GM23338 (cell line): ENCODE data around the gene C10orf90. TPM values are rescaled to one million over a fixed set of nuclear protein-coding genes. Genes with fewer than 3 reads are reported as not detected.

Experiments used
- ATAC-seq: fragments of 200-7000 bp; cut with Tn5 transposase; 3 replicates; pipeline ENCODE4 v1.9.1; 2020
- DNase-seq: peaks from one replicate; pipeline ENCODE4 v3.0.0-alpha.2; 2015; ENCODE audit warnings: low spot score
- H2AFZ ChIP-seq: fragments of 200-600 bp; sonication (generic); 2 replicates; pipeline ENCODE4 v1.8.0; 2016; ENCODE audit warnings: antibody characterized with exemption, mild to moderate bottlenecking, moderate library complexity
- H3F3A ChIP-seq: fragments of 200-600 bp; sonication (generic); replicated peaks from 2 replicates; pipeline ENCODE4 v1.8.0; 2017; ENCODE audit warnings: antibody characterized with exemption, mixed run types, low read depth
- H3K27ac ChIP-seq: fragments of 200-600 bp; sonication (generic); 2 replicates; pipeline ENCODE4 v1.6.1; 2016; ENCODE audit warnings: low read depth
- H3K27me3 ChIP-seq: fragments of 200-600 bp; sonication (generic); 2 replicates; pipeline ENCODE4 v1.8.0; 2016; ENCODE audit warnings: mild to moderate bottlenecking, mixed run types, moderate library complexity; ENCODE audit not compliant: insufficient read depth
- H3K36me3 ChIP-seq: fragments of 200-600 bp; sonication (generic); 2 replicates; pipeline ENCODE4 v1.8.0; 2016; ENCODE audit warnings: mild to moderate bottlenecking; ENCODE audit not compliant: insufficient read depth
- H3K4me1 ChIP-seq: fragments of 200-600 bp; sonication (generic); 2 replicates; pipeline ENCODE4 v1.8.0; 2016; ENCODE audit warnings: mild to moderate bottlenecking, moderate library complexity; ENCODE audit not compliant: insufficient read depth
- H3K4me2 ChIP-seq: fragments of 200-600 bp; sonication (generic); 2 replicates; pipeline ENCODE4 v1.7.1; 2017; ENCODE audit warnings: mixed run types
- H3K4me3 ChIP-seq: fragments of 200-600 bp; sonication (generic); 2 replicates; pipeline ENCODE4 v1.6.1; 2016; ENCODE audit warnings: mixed run types
- H3K79me2 ChIP-seq: fragments of 200-600 bp; sonication (generic); replicated peaks from 2 replicates; pipeline ENCODE4 v1.8.0; 2017; ENCODE audit warnings: mild to moderate bottlenecking; ENCODE audit not compliant: insufficient read depth
- H3K9me2 ChIP-seq: fragments of 200-600 bp; sonication (generic); 2 replicates; pipeline ENCODE4 v1.8.0; 2017; ENCODE audit not compliant: insufficient read depth
- H4K20me1 ChIP-seq: fragments of 200-600 bp; sonication (generic); replicated peaks from 2 replicates; pipeline ENCODE4 v1.8.0; 2017; ENCODE audit warnings: mild to moderate bottlenecking; ENCODE audit not compliant: insufficient read depth
- H3K27ac Mint-ChIP-seq: 2 replicates; pipeline ENCODE4 v1.8.0; 2020; ENCODE audit warnings: inconsistent platforms, mild to moderate bottlenecking, moderate library complexity, mixed read lengths
- H3K27me3 Mint-ChIP-seq: 3 replicates; pipeline ENCODE4 v1.8.0; 2022; ENCODE audit warnings: low read depth, mild to moderate bottlenecking, moderate library complexity, mixed read lengths, inconsistent platforms; ENCODE audit not compliant: insufficient read depth, poor library complexity
- H3K36me3 Mint-ChIP-seq: 3 replicates; pipeline ENCODE4 v1.8.0; 2021; ENCODE audit warnings: low read depth, mild to moderate bottlenecking, inconsistent platforms, moderate library complexity, mixed read lengths
- H3K4me1 Mint-ChIP-seq: 3 replicates; pipeline ENCODE4 v1.8.0; 2020; ENCODE audit warnings: mild to moderate bottlenecking, inconsistent platforms, mixed read lengths
- H3K4me3 Mint-ChIP-seq: 3 replicates; pipeline ENCODE4 v1.8.0; 2021; ENCODE audit warnings: moderate library complexity, mild to moderate bottlenecking, inconsistent platforms, mixed read lengths
- H3K9me3 Mint-ChIP-seq: 3 replicates; pipeline ENCODE4 v1.8.0; 2020; ENCODE audit warnings: moderate library complexity, mild to moderate bottlenecking, inconsistent platforms, mixed read lengths
- CREB1 ChIP-seq: fragments of 250-450 bp; sonication (Bioruptor Pico); IDR thresholded peaks from 2 replicates; pipeline ENCODE4 v1.5.0; 2020; ENCODE audit warnings: low read depth, mild to moderate bottlenecking, moderate library complexity
- EZH2 ChIP-seq: fragments of 200-600 bp; sonication (generic); IDR thresholded peaks from one replicate; pipeline ENCODE4 v1.8.0; 2017; ENCODE audit warnings: antibody characterized with exemption, mild to moderate bottlenecking, low read depth; ENCODE audit not compliant: unreplicated experiment
- EZH2phosphoT487 ChIP-seq: fragments of 200-600 bp; sonication (generic); IDR thresholded peaks from one replicate; pipeline ENCODE4 v1.8.1; 2018; ENCODE audit warnings: antibody characterized with exemption; ENCODE audit not compliant: unreplicated experiment
- JUNB ChIP-seq: IDR thresholded peaks from one replicate; pipeline ENCODE4 v1.6.1; 2016; ENCODE audit warnings: antibody characterized with exemption; ENCODE audit not compliant: unreplicated experiment
- NANOG ChIP-seq: IDR thresholded peaks from 2 replicates; pipeline ENCODE4 v1.6.1; 2016; ENCODE audit warnings: antibody characterized with exemption, borderline replicate concordance
- POLR2AphosphoS5 ChIP-seq: IDR thresholded peaks from 2 replicates; pipeline ENCODE4 v1.6.1; 2016; ENCODE audit warnings: antibody characterized with exemption, low read depth
- STAT1 ChIP-seq: IDR thresholded peaks from one replicate; pipeline ENCODE4 v1.6.1; 2016; ENCODE audit warnings: antibody characterized with exemption; ENCODE audit not compliant: unreplicated experiment
- ZNF114 ChIP-seq: fragments of 250-450 bp; sonication (Bioruptor Pico); IDR thresholded peaks from 2 replicates; pipeline ENCODE4 v1.5.0; 2020; ENCODE audit warnings: mild to moderate bottlenecking, moderate library complexity
- ZNF331 ChIP-seq: fragments of 250-450 bp; sonication (Bioruptor Pico); IDR thresholded peaks from 2 replicates; pipeline ENCODE4 v1.5.0; 2020; ENCODE audit warnings: low read depth, mild to moderate bottlenecking, moderate library complexity
- polyA plus RNA-seq: library from polyadenylated mRNA; unstranded; fragments of >200 nt; fragmentation: Nextera tagmentation; extraction: Ambion mirVana; gene quantifications from 2 replicates; pipeline ENCODE4 v1.2.1, GENCODE V29; 2016
- total RNA-seq: library from RNA; depleted of rRNA; stranded (reverse); fragments of >200 nt; shearing (Covaris generic); gene quantifications from 2 replicates; pipeline ENCODE4 v1.2.3, GENCODE V29; 2014
- TF ChIP-seq, protein P1 (sequence below): IDR thresholded peaks from one replicate; pipeline ENCODE4 v1.6.1; 2018; ENCODE audit warnings: antibody characterized with exemption; ENCODE audit not compliant: unreplicated experiment
- TF ChIP-seq, protein P2 (sequence below), 2 experiments: fragments of 200-600 bp in 1 of 2; sonication (generic) in 1 of 2; conservative IDR thresholded peaks; 2 replicates each; pipeline versions ENCODE4 v1.5.1 to v1.6.1; 2016 to 2017; ENCODE audit warnings: antibody characterized with exemption in 2 of 2, low read depth in 2 of 2, mild to moderate bottlenecking in 2 of 2, moderate library complexity in 1 of 2
- TF ChIP-seq, protein P3 (sequence below): fragments of 250-450 bp; sonication (Bioruptor Pico); IDR thresholded peaks from 2 replicates; pipeline ENCODE4 v1.5.0; 2020; ENCODE audit warnings: mild to moderate bottlenecking, moderate library complexity

C10orf90 gene
- total and polyA plus RNA-seq, 2 experiments from 2014 or later: 0.76 to 0.97 TPM

DNA sequence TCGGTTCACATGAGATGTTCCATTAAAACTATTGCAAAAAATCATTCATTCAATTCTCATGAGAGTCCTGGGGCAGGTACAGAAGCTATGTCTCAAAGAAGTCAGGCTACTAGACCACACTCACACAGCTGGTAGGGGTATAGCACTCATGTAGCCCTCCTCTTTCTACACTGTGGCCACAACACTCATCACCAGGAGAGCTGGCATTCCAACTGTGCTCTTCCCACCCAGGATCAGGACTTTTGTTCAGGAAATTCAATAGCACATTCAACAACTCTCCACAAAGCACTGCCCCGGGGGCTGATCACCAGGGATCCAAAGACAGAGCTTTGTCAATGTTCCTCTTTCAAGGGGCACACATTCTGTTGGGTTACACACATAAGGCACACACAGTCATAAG, 31.0 kb upstream of the C10orf90 start (continued):
- TF ChIP-seq, protein P1, sequence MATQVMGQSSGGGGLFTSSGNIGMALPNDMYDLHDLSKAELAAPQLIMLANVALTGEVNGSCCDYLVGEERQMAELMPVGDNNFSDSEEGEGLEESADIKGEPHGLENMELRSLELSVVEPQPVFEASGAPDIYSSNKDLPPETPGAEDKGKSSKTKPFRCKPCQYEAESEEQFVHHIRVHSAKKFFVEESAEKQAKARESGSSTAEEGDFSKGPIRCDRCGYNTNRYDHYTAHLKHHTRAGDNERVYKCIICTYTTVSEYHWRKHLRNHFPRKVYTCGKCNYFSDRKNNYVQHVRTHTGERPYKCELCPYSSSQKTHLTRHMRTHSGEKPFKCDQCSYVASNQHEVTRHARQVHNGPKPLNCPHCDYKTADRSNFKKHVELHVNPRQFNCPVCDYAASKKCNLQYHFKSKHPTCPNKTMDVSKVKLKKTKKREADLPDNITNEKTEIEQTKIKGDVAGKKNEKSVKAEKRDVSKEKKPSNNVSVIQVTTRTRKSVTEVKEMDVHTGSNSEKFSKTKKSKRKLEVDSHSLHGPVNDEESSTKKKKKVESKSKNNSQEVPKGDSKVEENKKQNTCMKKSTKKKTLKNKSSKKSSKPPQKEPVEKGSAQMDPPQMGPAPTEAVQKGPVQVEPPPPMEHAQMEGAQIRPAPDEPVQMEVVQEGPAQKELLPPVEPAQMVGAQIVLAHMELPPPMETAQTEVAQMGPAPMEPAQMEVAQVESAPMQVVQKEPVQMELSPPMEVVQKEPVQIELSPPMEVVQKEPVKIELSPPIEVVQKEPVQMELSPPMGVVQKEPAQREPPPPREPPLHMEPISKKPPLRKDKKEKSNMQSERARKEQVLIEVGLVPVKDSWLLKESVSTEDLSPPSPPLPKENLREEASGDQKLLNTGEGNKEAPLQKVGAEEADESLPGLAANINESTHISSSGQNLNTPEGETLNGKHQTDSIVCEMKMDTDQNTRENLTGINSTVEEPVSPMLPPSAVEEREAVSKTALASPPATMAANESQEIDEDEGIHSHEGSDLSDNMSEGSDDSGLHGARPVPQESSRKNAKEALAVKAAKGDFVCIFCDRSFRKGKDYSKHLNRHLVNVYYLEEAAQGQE: no peak
- TF ChIP-seq JUNB: no peak
- no peak for TF ChIP-seq POLR2AphosphoS5
- TF ChIP-seq EZH2phosphoT487: no peak
- no peak for TF ChIP-seq EZH2
- TF ChIP-seq NANOG: no peak
- no peak for TF ChIP-seq STAT1
- TF ChIP-seq ZNF114 (CRISPR knock-in tag): no peak
- no peak for TF ChIP-seq CREB1 (CRISPR knock-in tag)
- TF ChIP-seq, protein P2, sequence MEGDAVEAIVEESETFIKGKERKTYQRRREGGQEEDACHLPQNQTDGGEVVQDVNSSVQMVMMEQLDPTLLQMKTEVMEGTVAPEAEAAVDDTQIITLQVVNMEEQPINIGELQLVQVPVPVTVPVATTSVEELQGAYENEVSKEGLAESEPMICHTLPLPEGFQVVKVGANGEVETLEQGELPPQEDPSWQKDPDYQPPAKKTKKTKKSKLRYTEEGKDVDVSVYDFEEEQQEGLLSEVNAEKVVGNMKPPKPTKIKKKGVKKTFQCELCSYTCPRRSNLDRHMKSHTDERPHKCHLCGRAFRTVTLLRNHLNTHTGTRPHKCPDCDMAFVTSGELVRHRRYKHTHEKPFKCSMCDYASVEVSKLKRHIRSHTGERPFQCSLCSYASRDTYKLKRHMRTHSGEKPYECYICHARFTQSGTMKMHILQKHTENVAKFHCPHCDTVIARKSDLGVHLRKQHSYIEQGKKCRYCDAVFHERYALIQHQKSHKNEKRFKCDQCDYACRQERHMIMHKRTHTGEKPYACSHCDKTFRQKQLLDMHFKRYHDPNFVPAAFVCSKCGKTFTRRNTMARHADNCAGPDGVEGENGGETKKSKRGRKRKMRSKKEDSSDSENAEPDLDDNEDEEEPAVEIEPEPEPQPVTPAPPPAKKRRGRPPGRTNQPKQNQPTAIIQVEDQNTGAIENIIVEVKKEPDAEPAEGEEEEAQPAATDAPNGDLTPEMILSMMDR (conservative IDR thresholded peaks at IDR 0.05; ENCODE audit: low read depth in 2 of 2): no peak

DNA sequence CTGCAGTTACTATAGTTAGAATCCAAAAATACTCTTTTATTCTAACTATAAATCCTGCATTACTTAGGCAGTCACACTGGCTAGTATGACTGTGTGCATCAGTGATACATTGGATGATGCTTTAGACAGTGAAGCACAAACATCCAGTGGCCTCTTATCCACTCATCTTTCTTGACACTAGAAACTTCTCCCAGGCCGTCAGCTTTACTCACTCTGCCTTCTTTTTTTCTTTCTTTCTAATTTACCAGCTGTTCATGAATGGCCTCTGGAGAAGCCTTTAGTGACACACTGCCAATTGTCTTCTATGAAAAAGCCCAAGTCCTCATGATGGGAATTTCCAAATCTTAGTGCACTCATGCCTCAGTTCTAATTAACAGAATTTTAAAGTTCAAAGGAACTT, 26.2 kb upstream of the C10orf90 start:
- H3K36me3 ChIP-seq: no peaks in the 10 kb centered on the region; the same call in 1 of the 2 replicates
- H3K79me2 ChIP-seq: no peaks in the 10 kb centered on the region
- no peak overlapping the region for H3K27ac ChIP-seq
- no peak overlapping the region for H3K4me3 Mint-ChIP-seq
- no peaks in the 10 kb centered on the region for H3K27me3 ChIP-seq
- DNase-seq (no peak), ATAC-seq (no peak)
- H3K4me2 ChIP-seq: no peak overlapping the region
- H3K9me3 Mint-ChIP-seq: peaks cover 17% of the 10 kb centered on the region
- no peaks in the 10 kb centered on the region; the same call in 2 of the 3 replicates for H3K4me1 Mint-ChIP-seq
- no peak overlapping the region for H3K4me3 ChIP-seq
- no peaks in the 10 kb centered on the region for H4K20me1 ChIP-seq
- no peaks in the 10 kb centered on the region for H3F3A ChIP-seq
- no peaks in the 10 kb centered on the region for H3K9me2 ChIP-seq
- no peak overlapping the region for H2AFZ ChIP-seq
- H3K27ac Mint-ChIP-seq: no peak overlapping the region
- H3K36me3 Mint-ChIP-seq: peaks cover 12% of the 10 kb centered on the region
- no peaks in the 10 kb centered on the region for H3K4me1 ChIP-seq
- peaks cover 2% of the 10 kb centered on the region for H3K27me3 Mint-ChIP-seq
- TF ChIP-seq EZH2: no peak
- TF ChIP-seq, protein P2 (conservative IDR thresholded peaks at IDR 0.05; ENCODE audit: low read depth in 2 of 2): no peak
- TF ChIP-seq, protein P3, sequence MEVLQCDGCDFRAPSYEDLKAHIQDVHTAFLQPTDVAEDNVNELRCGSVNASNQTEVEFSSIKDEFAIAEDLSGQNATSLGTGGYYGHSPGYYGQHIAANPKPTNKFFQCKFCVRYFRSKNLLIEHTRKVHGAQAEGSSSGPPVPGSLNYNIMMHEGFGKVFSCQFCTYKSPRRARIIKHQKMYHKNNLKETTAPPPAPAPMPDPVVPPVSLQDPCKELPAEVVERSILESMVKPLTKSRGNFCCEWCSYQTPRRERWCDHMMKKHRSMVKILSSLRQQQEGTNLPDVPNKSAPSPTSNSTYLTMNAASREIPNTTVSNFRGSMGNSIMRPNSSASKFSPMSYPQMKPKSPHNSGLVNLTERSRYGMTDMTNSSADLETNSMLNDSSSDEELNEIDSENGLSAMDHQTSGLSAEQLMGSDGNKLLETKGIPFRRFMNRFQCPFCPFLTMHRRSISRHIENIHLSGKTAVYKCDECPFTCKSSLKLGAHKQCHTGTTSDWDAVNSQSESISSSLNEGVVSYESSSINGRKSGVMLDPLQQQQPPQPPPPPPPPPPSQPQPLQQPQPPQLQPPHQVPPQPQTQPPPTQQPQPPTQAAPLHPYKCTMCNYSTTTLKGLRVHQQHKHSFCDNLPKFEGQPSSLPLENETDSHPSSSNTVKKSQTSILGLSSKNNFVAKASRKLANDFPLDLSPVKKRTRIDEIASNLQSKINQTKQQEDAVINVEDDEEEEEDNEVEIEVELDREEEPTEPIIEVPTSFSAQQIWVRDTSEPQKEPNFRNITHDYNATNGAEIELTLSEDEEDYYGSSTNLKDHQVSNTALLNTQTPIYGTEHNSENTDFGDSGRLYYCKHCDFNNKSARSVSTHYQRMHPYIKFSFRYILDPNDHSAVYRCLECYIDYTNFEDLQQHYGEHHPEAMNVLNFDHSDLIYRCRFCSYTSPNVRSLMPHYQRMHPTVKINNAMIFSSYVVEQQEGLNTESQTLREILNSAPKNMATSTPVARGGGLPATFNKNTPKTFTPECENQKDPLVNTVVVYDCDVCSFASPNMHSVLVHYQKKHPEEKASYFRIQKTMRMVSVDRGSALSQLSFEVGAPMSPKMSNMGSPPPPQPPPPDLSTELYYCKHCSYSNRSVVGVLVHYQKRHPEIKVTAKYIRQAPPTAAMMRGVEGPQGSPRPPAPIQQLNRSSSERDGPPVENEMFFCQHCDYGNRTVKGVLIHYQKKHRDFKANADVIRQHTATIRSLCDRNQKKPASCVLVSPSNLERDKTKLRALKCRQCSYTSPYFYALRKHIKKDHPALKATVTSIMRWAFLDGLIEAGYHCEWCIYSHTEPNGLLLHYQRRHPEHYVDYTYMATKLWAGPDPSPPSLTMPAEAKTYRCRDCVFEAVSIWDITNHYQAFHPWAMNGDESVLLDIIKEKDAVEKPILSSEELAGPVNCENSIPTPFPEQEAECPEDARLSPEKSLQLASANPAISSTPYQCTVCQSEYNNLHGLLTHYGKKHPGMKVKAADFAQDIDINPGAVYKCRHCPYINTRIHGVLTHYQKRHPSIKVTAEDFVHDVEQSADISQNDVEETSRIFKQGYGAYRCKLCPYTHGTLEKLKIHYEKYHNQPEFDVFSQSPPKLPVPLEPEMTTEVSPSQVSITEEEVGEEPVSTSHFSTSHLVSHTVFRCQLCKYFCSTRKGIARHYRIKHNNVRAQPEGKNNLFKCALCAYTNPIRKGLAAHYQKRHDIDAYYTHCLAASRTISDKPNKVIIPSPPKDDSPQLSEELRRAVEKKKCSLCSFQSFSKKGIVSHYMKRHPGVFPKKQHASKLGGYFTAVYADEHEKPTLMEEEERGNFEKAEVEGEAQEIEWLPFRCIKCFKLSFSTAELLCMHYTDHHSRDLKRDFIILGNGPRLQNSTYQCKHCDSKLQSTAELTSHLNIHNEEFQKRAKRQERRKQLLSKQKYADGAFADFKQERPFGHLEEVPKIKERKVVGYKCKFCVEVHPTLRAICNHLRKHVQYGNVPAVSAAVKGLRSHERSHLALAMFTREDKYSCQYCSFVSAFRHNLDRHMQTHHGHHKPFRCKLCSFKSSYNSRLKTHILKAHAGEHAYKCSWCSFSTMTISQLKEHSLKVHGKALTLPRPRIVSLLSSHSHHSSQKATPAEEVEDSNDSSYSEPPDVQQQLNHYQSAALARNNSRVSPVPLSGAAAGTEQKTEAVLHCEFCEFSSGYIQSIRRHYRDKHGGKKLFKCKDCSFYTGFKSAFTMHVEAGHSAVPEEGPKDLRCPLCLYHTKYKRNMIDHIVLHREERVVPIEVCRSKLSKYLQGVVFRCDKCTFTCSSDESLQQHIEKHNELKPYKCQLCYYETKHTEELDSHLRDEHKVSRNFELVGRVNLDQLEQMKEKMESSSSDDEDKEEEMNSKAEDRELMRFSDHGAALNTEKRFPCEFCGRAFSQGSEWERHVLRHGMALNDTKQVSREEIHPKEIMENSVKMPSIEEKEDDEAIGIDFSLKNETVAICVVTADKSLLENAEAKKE (CRISPR knock-in tag): no peak
- no peak for TF ChIP-seq STAT1
- TF ChIP-seq ZNF114 (CRISPR knock-in tag): no peak
- TF ChIP-seq ZNF331 (CRISPR knock-in tag): no peak
